Central memory CD8-positive, alpha-beta T cell (primary cell): ENCODE data around the gene FADD.

Experiments
- ATAC-seq: fragments of 150-1000 bp; cut with Tn5 transposase; replicated peaks from 2 replicates; pipeline ENCODE4 v1.10.0; 2022; ENCODE audit warnings: mild to moderate bottlenecking, moderate FRiP score, moderate number of reproducible peaks; ENCODE audit not compliant: poor library complexity, severe bottlenecking; ENCODE audit errors: extremely low read depth
- DNase-seq, 2 donors: peaks; one replicate each; pipeline ENCODE4 v3.0.0; 2021; ENCODE audit warnings: low spot score in 2 of 2
- H3K27ac Mint-ChIP-seq: one replicate; pipeline ENCODE4 v1.8.0; 2022; ENCODE audit warnings: low read depth, mild to moderate bottlenecking, moderate library complexity, mixed read lengths
- H3K27me3 Mint-ChIP-seq: one replicate; pipeline ENCODE4 v1.8.0; 2022; ENCODE audit warnings: mixed read lengths
- H3K36me3 Mint-ChIP-seq: one replicate; pipeline ENCODE4 v1.8.0; 2022; ENCODE audit warnings: mild to moderate bottlenecking, moderate library complexity, mixed read lengths; ENCODE audit not compliant: insufficient read depth
- H3K4me1 Mint-ChIP-seq: one replicate; pipeline ENCODE4 v1.8.0; 2022; ENCODE audit warnings: mixed read lengths
- H3K4me3 Mint-ChIP-seq: one replicate; pipeline ENCODE4 v1.8.0; 2022; ENCODE audit warnings: mild to moderate bottlenecking, moderate library complexity, mixed read lengths
- H3K9me3 Mint-ChIP-seq: one replicate; pipeline ENCODE4 v1.8.0; 2022; ENCODE audit warnings: mixed read lengths

FADD gene

GRCh38 chr11:70169127-70169526 lies 34.0 kb upstream of the FADD start:
- Mint-ChIP-seq H3K27ac (no peak overlapping the region), H3K4me3 (no peak overlapping the region), H3K4me1 (no peaks in the 10 kb centered on the region), H3K9me3 (no peaks in the 10 kb centered on the region), H3K27me3 (peaks cover 32% of the 10 kb centered on the region), H3K36me3 (no peaks in the 10 kb centered on the region)
- ATAC-seq, result no peak
- DNase-seq, result no peak

- peaks cover 28% of the 10 kb centered on the region for H3K27me3 Mint-ChIP-seq
- H3K9me3 Mint-ChIP-seq, result no peaks in the 10 kb centered on the region
- H3K4me1 Mint-ChIP-seq, result no peaks in the 10 kb centered on the region
- H3K27ac Mint-ChIP-seq, result no peak overlapping the region
- ATAC-seq (no peak), DNase-seq (no peak)
- H3K36me3 Mint-ChIP-seq, result no peaks in the 10 kb centered on the region
- H3K4me3 Mint-ChIP-seq, result no peak overlapping the region
These were observed 33.5 kb upstream of the FADD start for GRCh38 chr11:70169632-70170031.

- no peak for ATAC-seq
- Mint-ChIP-seq H3K9me3 (no peaks in the 10 kb centered on the region), H3K27ac (no peak overlapping the region), H3K36me3 (no peaks in the 10 kb centered on the region), H3K4me3 (no peak overlapping the region), H3K27me3 (peaks cover 19% of the 10 kb centered on the region), H3K4me1 (no peaks in the 10 kb centered on the region)
- DNase-seq, result no peak
These were observed 32.4 kb upstream of the FADD start for GRCh38 chr11:70170596-70171210.

GRCh38 chr11:70173018-70173417 lies 30.1 kb upstream of the FADD start:
- Mint-ChIP-seq H3K36me3 (no peaks in the 10 kb centered on the region), H3K9me3 (no peaks in the 10 kb centered on the region), H3K4me3 (no peak overlapping the region), H3K27me3 (peaks cover 10% of the 10 kb centered on the region), H3K27ac (no peak overlapping the region), H3K4me1 (no peaks in the 10 kb centered on the region)
- DNase-seq (no peak), ATAC-seq (no peak)

GRCh38 chr11:70174547-70175235 lies 28.4 kb upstream of the FADD start:
- Mint-ChIP-seq H3K27me3 (no peaks in the 10 kb centered on the region), H3K4me3 (no peak overlapping the region), H3K4me1 (no peaks in the 10 kb centered on the region), H3K36me3 (no peaks in the 10 kb centered on the region), H3K9me3 (no peaks in the 10 kb centered on the region), H3K27ac (no peak overlapping the region)
- no peak for DNase-seq
- no peak for ATAC-seq

- Mint-ChIP-seq H3K36me3 (no peaks in the 10 kb centered on the region), H3K9me3 (no peaks in the 10 kb centered on the region), H3K27ac (no peak overlapping the region), H3K4me3 (no peak overlapping the region), H3K27me3 (no peaks in the 10 kb centered on the region), H3K4me1 (no peaks in the 10 kb centered on the region)
- DNase-seq, result no peak
- no peak for ATAC-seq
These were observed 27.8 kb upstream of the FADD start for GRCh38 chr11:70175236-70175698.

- peaks cover under 1% of the 10 kb centered on the region for H3K27me3 Mint-ChIP-seq
- DNase-seq (peak; percentile 30 to 34), ATAC-seq (no peak)
- no peaks in the 10 kb centered on the region for H3K4me1 Mint-ChIP-seq
- H3K4me3 Mint-ChIP-seq, result no peak overlapping the region
- H3K36me3 Mint-ChIP-seq, result no peaks in the 10 kb centered on the region
- H3K27ac Mint-ChIP-seq, result no peak overlapping the region
- H3K9me3 Mint-ChIP-seq, result no peaks in the 10 kb centered on the region
These were observed 26.0 kb upstream of the FADD start for GRCh38 chr11:70176940-70177689.

- Mint-ChIP-seq H3K36me3 (no peaks in the 10 kb centered on the region), H3K9me3 (no peaks in the 10 kb centered on the region), H3K4me3 (no peak overlapping the region), H3K27ac (no peak overlapping the region), H3K27me3 (peaks cover 21% of the 10 kb centered on the region), H3K4me1 (no peaks in the 10 kb centered on the region)
- DNase-seq (no peak), ATAC-seq (no peak)
These were observed 22.2 kb upstream of the FADD start for GRCh38 chr11:70180906-70181305.

- ATAC-seq, result no peak
- H3K27ac Mint-ChIP-seq, result no peak overlapping the region
- H3K27me3 Mint-ChIP-seq, result peaks cover 27% of the 10 kb centered on the region
These were observed 20.8 kb upstream of the FADD start for GRCh38 chr11:70182266-70182665.

GRCh38 chr11:70183032-70183431 lies 20.1 kb upstream of the FADD start:
- no peak overlapping the region for H3K27ac Mint-ChIP-seq
- peaks cover 27% of the 10 kb centered on the region for H3K27me3 Mint-ChIP-seq
- no peak overlapping the region for H3K4me3 Mint-ChIP-seq
- no peaks in the 10 kb centered on the region for H3K9me3 Mint-ChIP-seq
- no peak for ATAC-seq
- no peaks in the 10 kb centered on the region for H3K36me3 Mint-ChIP-seq
- no peak for DNase-seq
- H3K4me1 Mint-ChIP-seq, result no peaks in the 10 kb centered on the region

More at GRCh38 chr11:70182266-70182665, 20.8 kb upstream of the FADD start:
- H3K36me3 Mint-ChIP-seq, result no peaks in the 10 kb centered on the region
- H3K4me1 Mint-ChIP-seq, result no peaks in the 10 kb centered on the region
- no peak for DNase-seq
- H3K9me3 Mint-ChIP-seq, result no peaks in the 10 kb centered on the region
- no peak overlapping the region for H3K4me3 Mint-ChIP-seq

- H3K4me3 Mint-ChIP-seq, result no peak overlapping the region
- no peak for ATAC-seq
- H3K9me3 Mint-ChIP-seq, result no peaks in the 10 kb centered on the region
- H3K4me1 Mint-ChIP-seq, result no peaks in the 10 kb centered on the region
- no peaks in the 10 kb centered on the region for H3K36me3 Mint-ChIP-seq
- peaks cover 27% of the 10 kb centered on the region for H3K27me3 Mint-ChIP-seq
- DNase-seq, result no peak
- no peak overlapping the region for H3K27ac Mint-ChIP-seq
These were observed 19.5 kb upstream of the FADD start for GRCh38 chr11:70183483-70184176.

- DNase-seq (no peak), ATAC-seq (no peak)
- peaks cover 27% of the 10 kb centered on the region for H3K27me3 Mint-ChIP-seq
- H3K36me3 Mint-ChIP-seq, result no peaks in the 10 kb centered on the region
- H3K9me3 Mint-ChIP-seq, result no peaks in the 10 kb centered on the region
- H3K4me3 Mint-ChIP-seq, result no peak overlapping the region
- no peaks in the 10 kb centered on the region for H3K4me1 Mint-ChIP-seq
- no peak overlapping the region for H3K27ac Mint-ChIP-seq
These were observed 18.7 kb upstream of the FADD start for GRCh38 chr11:70184396-70184795.
